Kidney epithelial cell (primary cell): ENCODE measurements around the gene PAQR3. TPM values are rescaled to one million over a fixed set of nuclear protein-coding genes. Genes with fewer than 3 reads are reported as not detected.

Experiments
- DNase-seq: peaks from one replicate; pipeline ENCODE4 v3.0.0-alpha.2; 2010; ENCODE audit warnings: low read depth
- H3K27me3 ChIP-seq: 2 replicates; pipeline ENCODE4 v1.6.0; 2011; ENCODE audit warnings: low read length; ENCODE audit not compliant: control insufficient read depth, insufficient read depth
- H3K36me3 ChIP-seq: 2 replicates; pipeline ENCODE4 v1.5.1; 2011; ENCODE audit warnings: low read length; ENCODE audit not compliant: control insufficient read depth, insufficient read depth
- H3K4me3 ChIP-seq: 2 replicates; pipeline ENCODE4 v1.5.1; 2011; ENCODE audit warnings: low read depth, mild to moderate bottlenecking, control low read depth, low read length
- CTCF ChIP-seq: IDR thresholded peaks from 2 replicates; pipeline ENCODE4 v1.5.1; 2011; ENCODE audit warnings: mild to moderate bottlenecking, moderate library complexity, low read length, control low read depth, inconsistent platforms; ENCODE audit not compliant: insufficient read depth, poor library complexity, severe bottlenecking
- total RNA-seq: library from RNA; depleted of rRNA; stranded (reverse); fragments of >200 nt; gene quantifications from 2 replicates; pipeline ENCODE4 v1.2.3, GENCODE V29; 2015

Gene PAQR3
- total RNA-seq, 1 donor from 2014 or later = 79.0 TPM

GRCh38 chr4:78938474-78938867, 767 bp downstream of the PAQR3 start:
- DNase-seq = no peak
- Histone ChIP-seq H3K4me3 (peak overlapping the region; percentile 67), H3K27me3 (no peaks in the 10 kb centered on the region), H3K36me3 (no peaks in the 10 kb centered on the region)
- TF ChIP-seq CTCF = no peak

- no peak for TF ChIP-seq CTCF
- Histone ChIP-seq H3K36me3 (no peaks in the 10 kb centered on the region), H3K4me3 (no peak overlapping the region), H3K27me3 (no peaks in the 10 kb centered on the region)
- DNase-seq = no peak
These were observed 1.4 kb downstream of the PAQR3 start for GRCh38 chr4:78937837-78938236.

GRCh38 chr4:78936989-78937388, 2.2 kb downstream of the PAQR3 start:
- Histone ChIP-seq H3K36me3 (no peaks in the 10 kb centered on the region), H3K27me3 (no peaks in the 10 kb centered on the region), H3K4me3 (no peak overlapping the region)
- DNase-seq = no peak
- TF ChIP-seq CTCF = no peak

- H3K4me3 ChIP-seq = no peak overlapping the region
- no peak for TF ChIP-seq CTCF
- H3K36me3 ChIP-seq = no peaks in the 10 kb centered on the region
- H3K27me3 ChIP-seq = no peaks in the 10 kb centered on the region
- DNase-seq = no peak
These were observed 9.1 kb downstream of the PAQR3 start for GRCh38 chr4:78930016-78930629.

GRCh38 chr4:78928835-78929234, 10.4 kb downstream of the PAQR3 start:
- H3K36me3 ChIP-seq = no peaks in the 10 kb centered on the region
- no peak for DNase-seq
- no peak for TF ChIP-seq CTCF
- no peaks in the 10 kb centered on the region for H3K27me3 ChIP-seq
- H3K4me3 ChIP-seq = no peak overlapping the region

GRCh38 chr4:78926826-78927225, 12.4 kb downstream of the PAQR3 start:
- H3K36me3 ChIP-seq = no peaks in the 10 kb centered on the region
- no peak for TF ChIP-seq CTCF
- no peaks in the 10 kb centered on the region for H3K27me3 ChIP-seq
- no peak for DNase-seq
- no peak overlapping the region for H3K4me3 ChIP-seq
